AG09319 (cell line): ENCODE data around the gene SASH1.
"Not testable (repeated sequence)": the region's sequence is repeated elsewhere in the genome, so short reads cannot be mapped to it uniquely, and the experiment has no call there.

ENCODE experiments used
- DNase-seq: peaks from one replicate; pipeline ENCODE4 v3.0.0-alpha.2; 2010; ENCODE audit warnings: low read depth; ENCODE audit errors: extremely low read depth
- TF ChIP-seq, protein P1 (sequence below): IDR thresholded peaks from 2 replicates; pipeline ENCODE4 v1.5.1; 2011; ENCODE audit warnings: low read depth, mild to moderate bottlenecking, inconsistent platforms, low read length, moderate library complexity

The SASH1 gene

DNA sequence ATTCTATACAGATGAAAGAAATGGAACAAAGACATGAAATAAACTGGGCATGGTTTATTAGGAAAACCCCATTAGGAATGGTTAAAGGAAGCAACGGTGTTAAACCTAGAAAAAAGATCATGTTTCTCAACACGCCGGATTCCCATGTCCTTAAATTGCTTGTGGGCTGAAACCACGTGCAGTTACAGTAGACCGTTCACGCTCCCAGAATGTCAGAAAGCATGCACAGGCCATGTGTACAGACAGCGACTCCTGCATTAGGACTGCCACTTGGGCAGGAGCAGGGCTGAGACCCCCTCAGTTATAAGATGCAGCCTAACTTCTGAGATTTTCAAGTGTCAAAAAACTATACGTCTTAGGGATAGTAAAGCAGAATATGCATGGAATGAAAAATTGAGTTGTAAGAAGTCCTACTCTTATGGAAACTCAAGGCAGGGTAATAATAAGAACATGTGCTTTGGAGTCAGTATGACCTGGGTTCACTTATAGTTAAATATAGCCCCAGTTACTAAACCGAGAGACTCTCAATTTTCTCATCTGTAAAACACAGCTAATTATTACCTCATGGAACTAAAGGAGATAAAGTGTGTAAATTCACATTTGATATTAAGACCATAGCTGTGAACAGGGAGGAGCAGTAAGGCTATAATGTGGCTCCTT is 230.2 kb downstream of the SASH1 start:
- no peak for DNase-seq
- TF ChIP-seq, protein P1, sequence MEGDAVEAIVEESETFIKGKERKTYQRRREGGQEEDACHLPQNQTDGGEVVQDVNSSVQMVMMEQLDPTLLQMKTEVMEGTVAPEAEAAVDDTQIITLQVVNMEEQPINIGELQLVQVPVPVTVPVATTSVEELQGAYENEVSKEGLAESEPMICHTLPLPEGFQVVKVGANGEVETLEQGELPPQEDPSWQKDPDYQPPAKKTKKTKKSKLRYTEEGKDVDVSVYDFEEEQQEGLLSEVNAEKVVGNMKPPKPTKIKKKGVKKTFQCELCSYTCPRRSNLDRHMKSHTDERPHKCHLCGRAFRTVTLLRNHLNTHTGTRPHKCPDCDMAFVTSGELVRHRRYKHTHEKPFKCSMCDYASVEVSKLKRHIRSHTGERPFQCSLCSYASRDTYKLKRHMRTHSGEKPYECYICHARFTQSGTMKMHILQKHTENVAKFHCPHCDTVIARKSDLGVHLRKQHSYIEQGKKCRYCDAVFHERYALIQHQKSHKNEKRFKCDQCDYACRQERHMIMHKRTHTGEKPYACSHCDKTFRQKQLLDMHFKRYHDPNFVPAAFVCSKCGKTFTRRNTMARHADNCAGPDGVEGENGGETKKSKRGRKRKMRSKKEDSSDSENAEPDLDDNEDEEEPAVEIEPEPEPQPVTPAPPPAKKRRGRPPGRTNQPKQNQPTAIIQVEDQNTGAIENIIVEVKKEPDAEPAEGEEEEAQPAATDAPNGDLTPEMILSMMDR = no peak

DNA sequence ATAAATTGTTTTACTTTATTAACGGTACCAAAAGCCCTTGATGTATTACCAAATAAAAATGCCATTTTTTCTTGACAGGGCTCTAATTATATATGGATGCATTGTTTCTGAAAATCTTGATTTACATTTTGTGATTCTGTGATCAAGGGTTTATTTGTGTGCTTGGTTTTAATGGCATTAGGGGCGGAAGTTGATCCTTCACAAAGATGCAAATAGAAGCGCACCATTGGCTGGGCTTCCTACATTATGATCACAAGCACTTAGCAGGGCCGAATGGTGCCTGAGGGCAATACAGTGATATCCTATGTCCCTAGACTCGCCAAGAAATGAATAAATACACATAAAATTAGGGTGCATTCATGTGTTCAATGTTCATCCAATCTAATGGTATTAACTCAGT is 231.3 kb downstream of the SASH1 start:
- TF ChIP-seq, protein P1 = no peak
- no peak for DNase-seq

DNA sequence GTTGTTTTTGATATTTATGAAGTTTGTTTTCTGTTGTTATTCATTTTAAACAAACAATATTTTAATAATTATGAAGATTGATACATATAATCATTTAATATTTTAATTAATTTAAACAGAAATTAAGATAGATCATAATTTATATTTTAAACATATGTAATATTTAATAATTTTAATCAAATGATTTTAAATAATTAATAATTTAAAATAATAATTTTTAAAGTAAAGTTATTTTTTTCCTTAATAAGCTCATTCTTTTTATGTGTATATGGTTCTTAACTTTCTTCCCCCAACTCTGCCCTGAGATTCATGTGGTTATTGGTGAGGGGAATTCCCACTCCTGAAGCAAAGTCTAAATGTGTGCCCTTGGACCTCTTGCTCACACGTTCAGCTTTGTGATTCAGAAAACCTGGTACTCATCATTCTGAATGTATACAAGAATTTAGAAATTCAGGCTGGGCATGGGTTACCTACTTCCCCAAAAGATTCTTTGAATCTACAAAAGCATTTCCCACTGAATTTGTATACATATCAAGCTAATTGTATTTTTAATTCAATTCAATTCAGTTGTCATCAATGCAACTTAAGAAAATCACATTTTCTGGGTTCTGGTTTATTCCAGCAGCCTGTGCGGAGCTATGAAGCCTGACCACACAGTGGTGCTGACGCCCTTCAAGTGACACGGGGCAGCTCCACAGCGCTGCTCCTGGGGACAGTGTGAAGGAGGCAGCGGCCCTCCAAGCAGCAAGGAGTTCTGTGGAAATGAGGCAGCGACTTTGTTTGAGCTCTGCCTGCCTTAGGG is 235.2 kb downstream of the SASH1 start:
- DNase-seq = peak; percentile 54
- TF ChIP-seq, protein P1 = peak; percentile 96

DNA sequence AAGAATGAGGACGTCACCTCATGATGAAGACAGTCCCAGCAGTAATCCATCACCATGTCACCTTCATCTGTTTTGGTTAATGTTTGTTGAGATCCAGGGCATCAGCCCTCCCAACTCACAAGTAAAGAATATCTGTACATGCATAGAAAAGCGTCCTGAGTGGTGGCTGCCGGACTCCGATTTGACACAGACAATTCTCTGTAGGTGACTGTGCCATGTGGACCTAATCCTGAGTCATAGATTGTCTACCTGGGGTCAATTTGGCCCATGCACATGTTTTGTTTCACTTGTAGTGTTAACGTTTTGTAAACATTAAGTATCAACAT is 235.8 kb downstream of the SASH1 start:
- TF ChIP-seq, protein P1 = no peak
- no peak for DNase-seq

DNA sequence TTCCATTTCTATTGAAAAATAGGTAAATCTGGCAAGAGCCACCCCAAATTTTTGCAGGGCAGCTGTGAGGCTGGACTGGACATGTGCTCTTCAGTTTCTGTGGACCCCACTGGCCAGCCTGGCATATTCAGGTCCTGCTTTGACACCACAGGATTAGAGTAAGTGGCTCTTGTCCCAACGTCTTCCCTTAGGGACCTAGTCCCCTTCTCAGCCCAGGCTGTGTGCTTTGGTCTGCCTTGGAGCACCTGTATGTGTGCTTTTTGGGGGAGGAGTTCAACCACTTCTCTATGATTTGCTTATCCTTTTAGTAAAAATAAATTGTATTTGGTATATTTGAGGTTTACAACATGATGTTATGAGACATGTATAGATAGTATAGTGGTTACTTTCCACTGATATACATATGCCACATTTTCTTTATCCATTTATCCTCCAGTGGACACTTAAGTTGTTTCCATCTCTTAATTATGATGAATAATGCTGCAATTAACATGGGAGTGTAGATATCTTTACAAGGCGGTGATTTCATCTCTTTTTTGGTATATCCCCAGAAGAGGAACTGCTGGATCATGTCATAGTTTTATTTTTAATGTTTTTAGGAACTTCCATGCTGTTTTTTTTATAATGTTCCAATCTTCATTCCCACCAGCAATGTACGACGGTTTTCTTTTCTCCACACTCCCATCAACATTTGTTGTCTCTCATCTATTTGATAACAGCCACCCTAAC is 236.4 kb downstream of the SASH1 start:
- DNase-seq = no peak
- TF ChIP-seq, protein P1 = no peak

DNA sequence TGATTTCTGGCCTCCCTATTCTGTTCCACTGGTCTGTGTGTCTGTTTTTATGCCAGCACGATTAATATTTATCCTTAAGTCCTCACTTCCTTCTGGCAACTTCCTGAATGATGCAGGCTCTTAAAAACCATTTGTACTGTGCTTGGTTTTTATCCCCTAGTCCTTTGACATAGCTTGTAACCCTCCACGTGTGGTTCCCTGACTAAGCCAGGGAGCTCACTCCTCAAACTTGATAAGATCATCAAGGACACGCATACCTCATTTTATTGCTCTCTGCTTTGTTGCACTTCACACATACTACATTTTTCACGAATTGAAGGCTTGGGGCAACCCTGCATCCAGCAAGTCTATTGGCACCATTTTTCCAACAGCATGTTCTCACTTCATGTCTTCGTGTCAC is 237.8 kb downstream of the SASH1 start:
- DNase-seq = no peak
- TF ChIP-seq, protein P1 = no peak

DNA sequence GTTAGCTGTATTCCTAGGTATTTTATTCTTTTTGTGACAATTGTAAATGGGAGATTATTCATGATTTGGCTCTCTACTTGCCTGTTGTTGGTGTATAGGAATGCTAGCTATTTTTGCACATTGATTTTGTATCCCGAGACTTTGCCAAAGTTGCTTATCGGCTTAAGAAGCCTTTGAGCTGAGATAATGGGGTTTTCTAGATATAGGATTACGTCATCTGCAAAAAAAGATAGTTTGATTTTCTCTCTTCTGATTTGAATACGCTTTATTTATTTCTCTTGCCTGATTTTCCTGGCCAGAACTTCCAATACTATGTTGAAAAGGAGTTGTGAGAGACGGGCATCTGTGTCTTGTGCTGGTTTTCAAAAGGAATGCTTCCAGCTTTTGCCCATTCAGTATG is 241.0 kb downstream of the SASH1 start:
- TF ChIP-seq, protein P1 = no peak
- DNase-seq = no peak

DNA sequence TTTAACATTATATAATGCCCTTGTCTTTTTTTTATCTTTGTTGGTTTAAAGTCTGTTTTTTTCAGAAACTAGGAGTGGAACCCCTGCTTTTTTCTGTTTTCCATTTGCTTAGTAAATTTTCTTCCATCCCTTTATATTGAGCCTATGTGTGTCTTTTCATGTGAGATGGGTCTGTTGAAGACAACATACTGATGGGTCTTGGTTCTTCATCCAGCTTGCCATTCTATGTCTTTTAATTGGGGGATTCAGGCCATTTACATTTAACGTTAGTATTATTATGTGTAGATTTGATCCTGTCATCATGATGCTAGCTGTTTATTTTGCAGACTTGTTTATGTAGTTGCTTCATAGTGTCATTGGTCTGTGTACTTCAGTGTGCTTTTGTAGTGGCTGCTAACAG is 243.0 kb downstream of the SASH1 start:
- not testable (repeated sequence) for DNase-seq
